WTC11 (cell line): Measurements from ENCODE around the gene CCDC137. TPM values are rescaled to one million over a fixed set of nuclear protein-coding genes. Genes with fewer than 3 reads are reported as not detected.

ENCODE experiments used
- ETV6 ChIP-seq: sonication (generic); formaldehyde crosslinking; IDR thresholded peaks from 2 replicates; pipeline ENCODE4 v1.8.1; 2022; ENCODE audit warnings: mild to moderate bottlenecking, missing genetic modification reagents
- FOXJ3 ChIP-seq: sonication (generic); formaldehyde crosslinking; IDR thresholded peaks from 2 replicates; pipeline ENCODE4 v1.9.0; 2021; ENCODE audit warnings: missing genetic modification reagents, mild to moderate bottlenecking, borderline replicate concordance
- FOXP1 ChIP-seq: sonication (generic); formaldehyde crosslinking; IDR thresholded peaks from 2 replicates; pipeline ENCODE4 v1.8.0; 2022; ENCODE audit warnings: missing genetic modification reagents, mild to moderate bottlenecking, moderate library complexity, borderline replicate concordance
- NFYB ChIP-seq: sonication (generic); formaldehyde crosslinking; conservative IDR thresholded peaks from 2 replicates; pipeline ENCODE4 v1.8.0; 2022; ENCODE audit warnings: low read depth, missing genetic modification reagents
- NR1H2 ChIP-seq: sonication (generic); formaldehyde crosslinking; IDR thresholded peaks from 2 replicates; pipeline ENCODE4 v1.9.0; 2021; ENCODE audit warnings: mild to moderate bottlenecking, moderate library complexity, missing genetic modification reagents
- NR2C2 ChIP-seq: sonication (generic); formaldehyde crosslinking; IDR thresholded peaks from 2 replicates; pipeline ENCODE4 v1.8.0; 2022; ENCODE audit warnings: mild to moderate bottlenecking, missing genetic modification reagents
- SP1 ChIP-seq: sonication (generic); formaldehyde crosslinking; conservative IDR thresholded peaks from 2 replicates; pipeline ENCODE4 v1.8.1; 2022; ENCODE audit warnings: missing genetic modification reagents
- ZNF138 ChIP-seq: sonication (generic); formaldehyde crosslinking; conservative IDR thresholded peaks from 2 replicates; pipeline ENCODE4 v1.8.1; 2022; ENCODE audit warnings: mild to moderate bottlenecking, moderate library complexity, missing genetic modification reagents
- ZNF263 ChIP-seq: sonication (generic); formaldehyde crosslinking; IDR thresholded peaks from 2 replicates; pipeline ENCODE4 v1.8.1; 2022; ENCODE audit warnings: low read depth, mild to moderate bottlenecking, moderate library complexity, missing genetic modification reagents
- ZNF317 ChIP-seq: sonication (generic); formaldehyde crosslinking; IDR thresholded peaks from 2 replicates; pipeline ENCODE4 v1.8.1; 2023; ENCODE audit warnings: low read depth, mild to moderate bottlenecking, moderate library complexity, missing genetic modification reagents, borderline replicate concordance
- ZNF396 ChIP-seq: fragments of 250-450 bp; sonication (Bioruptor Pico); IDR thresholded peaks from 2 replicates; pipeline ENCODE4 v1.8.0; 2021; ENCODE audit warnings: mild to moderate bottlenecking, moderate library complexity, borderline replicate concordance
- ZNF416 ChIP-seq: fragments of 250-450 bp; sonication (Bioruptor Pico); IDR thresholded peaks from 2 replicates; pipeline ENCODE4 v1.9.0; 2021; ENCODE audit warnings: mild to moderate bottlenecking, inconsistent platforms
- total RNA-seq: library from RNA; stranded (reverse); gene quantifications from 3 replicates; pipeline ENCODE4 v1.2.3, GENCODE V29; 2021
- TF ChIP-seq, protein P1 (sequence below): fragments of 250-450 bp; sonication (Bioruptor Pico); IDR thresholded peaks from 2 replicates; pipeline ENCODE4 v1.8.0; 2021; ENCODE audit warnings: mild to moderate bottlenecking
- TF ChIP-seq, protein P2 (sequence below): sonication (generic); formaldehyde crosslinking; IDR thresholded peaks from 2 replicates; pipeline ENCODE4 v1.8.1; 2022; ENCODE audit warnings: low read depth, missing genetic modification reagents, borderline replicate concordance
- TF ChIP-seq, protein P3 (sequence below): sonication (generic); formaldehyde crosslinking; IDR thresholded peaks from 2 replicates; pipeline ENCODE4 v1.8.0; 2023; ENCODE audit warnings: missing genetic modification reagents, mild to moderate bottlenecking, borderline replicate concordance
- TF ChIP-seq, protein P4 (sequence below): sonication (generic); formaldehyde crosslinking; IDR thresholded peaks from 2 replicates; pipeline ENCODE4 v1.8.0; 2022; ENCODE audit warnings: mild to moderate bottlenecking, missing genetic modification reagents
- TF ChIP-seq, protein P5 (sequence below): sonication (generic); formaldehyde crosslinking; IDR thresholded peaks from 2 replicates; pipeline ENCODE4 v1.8.1; 2023; ENCODE audit warnings: mild to moderate bottlenecking, missing genetic modification reagents
- TF ChIP-seq, protein P6 (sequence below): sonication (generic); formaldehyde crosslinking; IDR thresholded peaks from 2 replicates; pipeline ENCODE4 v1.8.1; 2022; ENCODE audit warnings: missing genetic modification reagents, borderline replicate concordance
- TF ChIP-seq, protein P7 (sequence below): sonication (generic); formaldehyde crosslinking; conservative IDR thresholded peaks from 2 replicates; pipeline ENCODE4 v1.8.1; 2022; ENCODE audit warnings: mild to moderate bottlenecking, missing genetic modification reagents
- TF ChIP-seq, protein P8 (sequence below): sonication (generic); formaldehyde crosslinking; conservative IDR thresholded peaks from 2 replicates; pipeline ENCODE4 v1.8.1; 2023; ENCODE audit warnings: mild to moderate bottlenecking, low read depth, missing genetic modification reagents, moderate library complexity
- TF ChIP-seq, protein P9 (sequence below): fragments of 250-450 bp; sonication (Bioruptor Pico); IDR thresholded peaks from 2 replicates; pipeline ENCODE4 v2.1.2; 2022; ENCODE audit warnings: mild to moderate bottlenecking, moderate library complexity

Gene CCDC137
- total RNA-seq, 1 experiment from 2014 or later, result 36.8 TPM

DNA sequence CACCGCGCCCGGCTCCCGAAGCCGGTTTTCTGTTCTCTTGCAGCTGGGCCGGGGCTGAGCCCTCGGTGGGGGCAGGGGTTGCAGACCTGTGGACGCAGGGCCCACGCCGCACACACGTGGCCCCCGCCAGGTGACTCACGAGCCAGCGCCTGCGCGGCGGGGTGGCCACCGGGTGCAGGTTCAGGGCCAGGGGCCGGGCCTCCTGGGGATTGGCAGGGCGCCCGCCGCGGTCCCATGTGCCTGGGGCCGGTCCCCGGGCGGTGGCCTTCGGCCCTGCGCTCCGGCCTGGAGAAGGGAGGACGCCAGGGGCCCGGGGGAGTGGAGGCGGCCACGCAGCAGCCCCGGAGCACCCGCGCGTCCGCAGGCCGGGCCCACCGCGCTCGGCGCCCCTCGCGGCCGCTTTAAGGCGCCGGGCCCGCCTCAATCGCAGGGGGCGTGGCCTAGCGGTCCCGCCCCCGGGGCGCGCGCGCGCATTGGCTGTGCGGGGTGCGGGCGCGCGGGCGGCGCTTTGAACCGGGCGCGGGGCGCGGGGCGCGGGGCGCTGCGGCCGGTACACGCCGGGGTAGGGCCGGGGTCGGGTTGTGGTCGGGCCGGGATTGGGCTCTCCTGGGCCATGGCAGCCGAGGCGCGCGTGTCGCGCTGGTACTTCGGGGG lies 45.4 kb downstream of the CCDC137 start, which contains the start of gene SLC25A10 (continued):
- TF ChIP-seq ZNF416 (CRISPR knock-in tag) (peak; percentile 57; the same call in 1 of the 2 replicates), ETV6 (CRISPR knock-in tag) (no peak), SP1 (CRISPR knock-in tag) (peak; percentile 96), ZNF263 (CRISPR knock-in tag) (no peak), NR1H2 (CRISPR knock-in tag) (no peak), ZNF317 (CRISPR knock-in tag) (0 out of 2 replicates have a peak, but pooled peaks have one; percentile 29), ZNF396 (CRISPR knock-in tag) (no peak), FOXJ3 (CRISPR knock-in tag) (no peak), FOXP1 (CRISPR knock-in tag) (peak; percentile 65), NFYB (peak; percentile 30), ZNF138 (CRISPR knock-in tag) (no peak), NR2C2 (CRISPR knock-in tag) (no peak)
- TF ChIP-seq, protein P1, sequence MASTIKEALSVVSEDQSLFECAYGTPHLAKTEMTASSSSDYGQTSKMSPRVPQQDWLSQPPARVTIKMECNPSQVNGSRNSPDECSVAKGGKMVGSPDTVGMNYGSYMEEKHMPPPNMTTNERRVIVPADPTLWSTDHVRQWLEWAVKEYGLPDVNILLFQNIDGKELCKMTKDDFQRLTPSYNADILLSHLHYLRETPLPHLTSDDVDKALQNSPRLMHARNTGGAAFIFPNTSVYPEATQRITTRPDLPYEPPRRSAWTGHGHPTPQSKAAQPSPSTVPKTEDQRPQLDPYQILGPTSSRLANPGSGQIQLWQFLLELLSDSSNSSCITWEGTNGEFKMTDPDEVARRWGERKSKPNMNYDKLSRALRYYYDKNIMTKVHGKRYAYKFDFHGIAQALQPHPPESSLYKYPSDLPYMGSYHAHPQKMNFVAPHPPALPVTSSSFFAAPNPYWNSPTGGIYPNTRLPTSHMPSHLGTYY (CRISPR knock-in tag), result 0 out of 2 replicates have a peak, but pooled peaks have one; percentile 6
- TF ChIP-seq, protein P2, sequence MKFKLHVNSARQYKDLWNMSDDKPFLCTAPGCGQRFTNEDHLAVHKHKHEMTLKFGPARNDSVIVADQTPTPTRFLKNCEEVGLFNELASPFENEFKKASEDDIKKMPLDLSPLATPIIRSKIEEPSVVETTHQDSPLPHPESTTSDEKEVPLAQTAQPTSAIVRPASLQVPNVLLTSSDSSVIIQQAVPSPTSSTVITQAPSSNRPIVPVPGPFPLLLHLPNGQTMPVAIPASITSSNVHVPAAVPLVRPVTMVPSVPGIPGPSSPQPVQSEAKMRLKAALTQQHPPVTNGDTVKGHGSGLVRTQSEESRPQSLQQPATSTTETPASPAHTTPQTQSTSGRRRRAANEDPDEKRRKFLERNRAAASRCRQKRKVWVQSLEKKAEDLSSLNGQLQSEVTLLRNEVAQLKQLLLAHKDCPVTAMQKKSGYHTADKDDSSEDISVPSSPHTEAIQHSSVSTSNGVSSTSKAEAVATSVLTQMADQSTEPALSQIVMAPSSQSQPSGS (CRISPR knock-in tag), result no peak
- TF ChIP-seq, protein P3, sequence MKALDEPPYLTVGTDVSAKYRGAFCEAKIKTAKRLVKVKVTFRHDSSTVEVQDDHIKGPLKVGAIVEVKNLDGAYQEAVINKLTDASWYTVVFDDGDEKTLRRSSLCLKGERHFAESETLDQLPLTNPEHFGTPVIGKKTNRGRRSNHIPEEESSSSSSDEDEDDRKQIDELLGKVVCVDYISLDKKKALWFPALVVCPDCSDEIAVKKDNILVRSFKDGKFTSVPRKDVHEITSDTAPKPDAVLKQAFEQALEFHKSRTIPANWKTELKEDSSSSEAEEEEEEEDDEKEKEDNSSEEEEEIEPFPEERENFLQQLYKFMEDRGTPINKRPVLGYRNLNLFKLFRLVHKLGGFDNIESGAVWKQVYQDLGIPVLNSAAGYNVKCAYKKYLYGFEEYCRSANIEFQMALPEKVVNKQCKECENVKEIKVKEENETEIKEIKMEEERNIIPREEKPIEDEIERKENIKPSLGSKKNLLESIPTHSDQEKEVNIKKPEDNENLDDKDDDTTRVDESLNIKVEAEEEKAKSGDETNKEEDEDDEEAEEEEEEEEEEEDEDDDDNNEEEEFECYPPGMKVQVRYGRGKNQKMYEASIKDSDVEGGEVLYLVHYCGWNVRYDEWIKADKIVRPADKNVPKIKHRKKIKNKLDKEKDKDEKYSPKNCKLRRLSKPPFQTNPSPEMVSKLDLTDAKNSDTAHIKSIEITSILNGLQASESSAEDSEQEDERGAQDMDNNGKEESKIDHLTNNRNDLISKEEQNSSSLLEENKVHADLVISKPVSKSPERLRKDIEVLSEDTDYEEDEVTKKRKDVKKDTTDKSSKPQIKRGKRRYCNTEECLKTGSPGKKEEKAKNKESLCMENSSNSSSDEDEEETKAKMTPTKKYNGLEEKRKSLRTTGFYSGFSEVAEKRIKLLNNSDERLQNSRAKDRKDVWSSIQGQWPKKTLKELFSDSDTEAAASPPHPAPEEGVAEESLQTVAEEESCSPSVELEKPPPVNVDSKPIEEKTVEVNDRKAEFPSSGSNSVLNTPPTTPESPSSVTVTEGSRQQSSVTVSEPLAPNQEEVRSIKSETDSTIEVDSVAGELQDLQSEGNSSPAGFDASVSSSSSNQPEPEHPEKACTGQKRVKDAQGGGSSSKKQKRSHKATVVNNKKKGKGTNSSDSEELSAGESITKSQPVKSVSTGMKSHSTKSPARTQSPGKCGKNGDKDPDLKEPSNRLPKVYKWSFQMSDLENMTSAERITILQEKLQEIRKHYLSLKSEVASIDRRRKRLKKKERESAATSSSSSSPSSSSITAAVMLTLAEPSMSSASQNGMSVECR (CRISPR knock-in tag), result no peak
- TF ChIP-seq, protein P4, sequence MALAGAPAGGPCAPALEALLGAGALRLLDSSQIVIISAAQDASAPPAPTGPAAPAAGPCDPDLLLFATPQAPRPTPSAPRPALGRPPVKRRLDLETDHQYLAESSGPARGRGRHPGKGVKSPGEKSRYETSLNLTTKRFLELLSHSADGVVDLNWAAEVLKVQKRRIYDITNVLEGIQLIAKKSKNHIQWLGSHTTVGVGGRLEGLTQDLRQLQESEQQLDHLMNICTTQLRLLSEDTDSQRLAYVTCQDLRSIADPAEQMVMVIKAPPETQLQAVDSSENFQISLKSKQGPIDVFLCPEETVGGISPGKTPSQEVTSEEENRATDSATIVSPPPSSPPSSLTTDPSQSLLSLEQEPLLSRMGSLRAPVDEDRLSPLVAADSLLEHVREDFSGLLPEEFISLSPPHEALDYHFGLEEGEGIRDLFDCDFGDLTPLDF (CRISPR knock-in tag), result no peak
- TF ChIP-seq, protein P5, sequence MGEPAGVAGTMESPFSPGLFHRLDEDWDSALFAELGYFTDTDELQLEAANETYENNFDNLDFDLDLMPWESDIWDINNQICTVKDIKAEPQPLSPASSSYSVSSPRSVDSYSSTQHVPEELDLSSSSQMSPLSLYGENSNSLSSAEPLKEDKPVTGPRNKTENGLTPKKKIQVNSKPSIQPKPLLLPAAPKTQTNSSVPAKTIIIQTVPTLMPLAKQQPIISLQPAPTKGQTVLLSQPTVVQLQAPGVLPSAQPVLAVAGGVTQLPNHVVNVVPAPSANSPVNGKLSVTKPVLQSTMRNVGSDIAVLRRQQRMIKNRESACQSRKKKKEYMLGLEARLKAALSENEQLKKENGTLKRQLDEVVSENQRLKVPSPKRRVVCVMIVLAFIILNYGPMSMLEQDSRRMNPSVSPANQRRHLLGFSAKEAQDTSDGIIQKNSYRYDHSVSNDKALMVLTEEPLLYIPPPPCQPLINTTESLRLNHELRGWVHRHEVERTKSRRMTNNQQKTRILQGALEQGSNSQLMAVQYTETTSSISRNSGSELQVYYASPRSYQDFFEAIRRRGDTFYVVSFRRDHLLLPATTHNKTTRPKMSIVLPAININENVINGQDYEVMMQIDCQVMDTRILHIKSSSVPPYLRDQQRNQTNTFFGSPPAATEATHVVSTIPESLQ (CRISPR knock-in tag), result no peak
- TF ChIP-seq, protein P6, sequence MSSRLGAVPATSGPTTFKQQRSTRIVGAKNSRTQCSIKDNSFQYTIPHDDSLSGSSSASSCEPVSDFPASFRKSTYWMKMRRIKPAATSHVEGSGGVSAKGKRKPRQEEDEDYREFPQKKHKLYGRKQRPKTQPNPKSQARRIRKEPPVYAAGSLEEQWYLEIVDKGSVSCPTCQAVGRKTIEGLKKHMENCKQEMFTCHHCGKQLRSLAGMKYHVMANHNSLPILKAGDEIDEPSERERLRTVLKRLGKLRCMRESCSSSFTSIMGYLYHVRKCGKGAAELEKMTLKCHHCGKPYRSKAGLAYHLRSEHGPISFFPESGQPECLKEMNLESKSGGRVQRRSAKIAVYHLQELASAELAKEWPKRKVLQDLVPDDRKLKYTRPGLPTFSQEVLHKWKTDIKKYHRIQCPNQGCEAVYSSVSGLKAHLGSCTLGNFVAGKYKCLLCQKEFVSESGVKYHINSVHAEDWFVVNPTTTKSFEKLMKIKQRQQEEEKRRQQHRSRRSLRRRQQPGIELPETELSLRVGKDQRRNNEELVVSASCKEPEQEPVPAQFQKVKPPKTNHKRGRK (CRISPR knock-in tag), result no peak
- TF ChIP-seq, protein P7, sequence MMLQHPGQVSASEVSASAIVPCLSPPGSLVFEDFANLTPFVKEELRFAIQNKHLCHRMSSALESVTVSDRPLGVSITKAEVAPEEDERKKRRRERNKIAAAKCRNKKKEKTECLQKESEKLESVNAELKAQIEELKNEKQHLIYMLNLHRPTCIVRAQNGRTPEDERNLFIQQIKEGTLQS (CRISPR knock-in tag), result no peak
- TF ChIP-seq, protein P8, sequence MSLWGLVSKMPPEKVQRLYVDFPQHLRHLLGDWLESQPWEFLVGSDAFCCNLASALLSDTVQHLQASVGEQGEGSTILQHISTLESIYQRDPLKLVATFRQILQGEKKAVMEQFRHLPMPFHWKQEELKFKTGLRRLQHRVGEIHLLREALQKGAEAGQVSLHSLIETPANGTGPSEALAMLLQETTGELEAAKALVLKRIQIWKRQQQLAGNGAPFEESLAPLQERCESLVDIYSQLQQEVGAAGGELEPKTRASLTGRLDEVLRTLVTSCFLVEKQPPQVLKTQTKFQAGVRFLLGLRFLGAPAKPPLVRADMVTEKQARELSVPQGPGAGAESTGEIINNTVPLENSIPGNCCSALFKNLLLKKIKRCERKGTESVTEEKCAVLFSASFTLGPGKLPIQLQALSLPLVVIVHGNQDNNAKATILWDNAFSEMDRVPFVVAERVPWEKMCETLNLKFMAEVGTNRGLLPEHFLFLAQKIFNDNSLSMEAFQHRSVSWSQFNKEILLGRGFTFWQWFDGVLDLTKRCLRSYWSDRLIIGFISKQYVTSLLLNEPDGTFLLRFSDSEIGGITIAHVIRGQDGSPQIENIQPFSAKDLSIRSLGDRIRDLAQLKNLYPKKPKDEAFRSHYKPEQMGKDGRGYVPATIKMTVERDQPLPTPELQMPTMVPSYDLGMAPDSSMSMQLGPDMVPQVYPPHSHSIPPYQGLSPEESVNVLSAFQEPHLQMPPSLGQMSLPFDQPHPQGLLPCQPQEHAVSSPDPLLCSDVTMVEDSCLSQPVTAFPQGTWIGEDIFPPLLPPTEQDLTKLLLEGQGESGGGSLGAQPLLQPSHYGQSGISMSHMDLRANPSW (CRISPR knock-in tag), result no peak
- TF ChIP-seq, protein P9, sequence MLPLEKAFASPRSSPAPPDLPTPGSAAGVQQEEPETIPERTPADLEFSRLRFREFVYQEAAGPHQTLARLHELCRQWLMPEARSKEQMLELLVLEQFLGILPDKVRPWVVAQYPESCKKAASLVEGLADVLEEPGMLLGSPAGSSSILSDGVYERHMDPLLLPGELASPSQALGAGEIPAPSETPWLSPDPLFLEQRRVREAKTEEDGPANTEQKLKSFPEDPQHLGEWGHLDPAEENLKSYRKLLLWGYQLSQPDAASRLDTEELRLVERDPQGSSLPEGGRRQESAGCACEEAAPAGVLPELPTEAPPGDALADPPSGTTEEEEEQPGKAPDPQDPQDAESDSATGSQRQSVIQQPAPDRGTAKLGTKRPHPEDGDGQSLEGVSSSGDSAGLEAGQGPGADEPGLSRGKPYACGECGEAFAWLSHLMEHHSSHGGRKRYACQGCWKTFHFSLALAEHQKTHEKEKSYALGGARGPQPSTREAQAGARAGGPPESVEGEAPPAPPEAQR (CRISPR knock-in tag), result no peak
